PFSK-1 (cell line): ENCODE data around the gene ADSL.

Experiments
- FOXP2 ChIP-seq: optimal IDR thresholded peaks from 2 replicates; pipeline ENCODE3; 2011; ENCODE audit warnings: borderline replicate concordance, control low read depth, inconsistent platforms; ENCODE audit not compliant: insufficient read depth; ENCODE audit errors: extremely low read length, extremely low read depth
- POLR2AphosphoS5 ChIP-seq: IDR thresholded peaks from 2 replicates; pipeline ENCODE4 v1.6.1; 2012; ENCODE audit warnings: low read depth, mild to moderate bottlenecking, control low read depth, low read length, moderate library complexity
- REST ChIP-seq, 2 experiments: IDR thresholded peaks; 2 replicates each; pipeline versions ENCODE4 v1.6.1 to v1.8.0; 2011 to 2012; ENCODE audit warnings: low read depth in 2 of 2, low read length in 2 of 2, control low read depth in 1 of 2, inconsistent platforms in 1 of 2, mild to moderate bottlenecking in 1 of 2, moderate library complexity in 1 of 2; ENCODE audit not compliant: insufficient read depth in 1 of 2
- SIN3A ChIP-seq: IDR thresholded peaks from 2 replicates; pipeline ENCODE4 v1.6.1; 2012; ENCODE audit warnings: mild to moderate bottlenecking, low read length, moderate library complexity, borderline replicate concordance; ENCODE audit not compliant: insufficient read depth
- TAF1 ChIP-seq: IDR thresholded peaks from 2 replicates; pipeline ENCODE4 v1.6.1; 2012; ENCODE audit warnings: low read length, control low read depth, borderline replicate concordance; ENCODE audit not compliant: insufficient read depth

- TF ChIP-seq SIN3A: no peak
- TF ChIP-seq REST (IDR thresholded peaks at IDR 0.05; ENCODE audit: insufficient read depth in 1 of 2, low read depth in 2 of 2, low read length in 2 of 2): no peak
- TF ChIP-seq POLR2AphosphoS5: no peak
- TF ChIP-seq TAF1: no peak
- no peak for TF ChIP-seq FOXP2
Observed at GRCh38 chr22:40400159-40400558, 53.9 kb downstream of the ADSL start.
